ENCODE measurements around the gene PGD. TPM values are rescaled to one million over a fixed set of nuclear protein-coding genes. Genes with fewer than 3 reads are reported as not detected.

PGD gene
- total RNA-seq, 1 donor from 2014 or later: 294 TPM

GRCh38 chr1:10438677-10439163 is 39.9 kb downstream of the PGD start:
- Mint-ChIP-seq H3K27ac (no peak overlapping the region), H3K9me3 (no peaks in the 10 kb centered on the region), H3K36me3 (peaks cover 3% of the 10 kb centered on the region), H3K4me1 (ENCODE audit: unreplicated experiment) (peaks cover 30% of the 10 kb centered on the region), H3K27me3 (no peaks in the 10 kb centered on the region), H3K4me3 (no peak overlapping the region)
- TF ChIP-seq CTCF (conservative IDR thresholded peaks at IDR 0.05): no peak
- DNase-seq (ENCODE audit: extremely low spot score, unreplicated experiment): no peak

GRCh38 chr1:10440305-10440704 is 41.4 kb downstream of the PGD start:
- no peak overlapping the region for H3K4me3 Mint-ChIP-seq
- no peak overlapping the region for H3K27ac Mint-ChIP-seq
- peaks cover 17% of the 10 kb centered on the region for H3K4me1 Mint-ChIP-seq (ENCODE audit: unreplicated experiment)
- no peak for TF ChIP-seq CTCF (conservative IDR thresholded peaks at IDR 0.05)
- no peaks in the 10 kb centered on the region for H3K9me3 Mint-ChIP-seq
- H3K27me3 Mint-ChIP-seq: no peaks in the 10 kb centered on the region
- no peak for DNase-seq (ENCODE audit: extremely low spot score, unreplicated experiment)
- peaks cover 3% of the 10 kb centered on the region for H3K36me3 Mint-ChIP-seq

GRCh38 chr1:10440794-10441193 is 41.9 kb downstream of the PGD start:
- H3K27ac Mint-ChIP-seq: peak overlapping the region; percentile 58
- DNase-seq (ENCODE audit: extremely low spot score, unreplicated experiment): no peak
- peaks cover 17% of the 10 kb centered on the region for H3K4me1 Mint-ChIP-seq (ENCODE audit: unreplicated experiment)
- peaks cover 3% of the 10 kb centered on the region for H3K36me3 Mint-ChIP-seq
- no peaks in the 10 kb centered on the region for H3K27me3 Mint-ChIP-seq
- no peak overlapping the region for H3K4me3 Mint-ChIP-seq
- no peak for TF ChIP-seq CTCF (conservative IDR thresholded peaks at IDR 0.05)
- no peaks in the 10 kb centered on the region for H3K9me3 Mint-ChIP-seq

GRCh38 chr1:10444248-10444647 is 45.4 kb downstream of the PGD start:
- DNase-seq (ENCODE audit: extremely low spot score, unreplicated experiment): no peak
- Mint-ChIP-seq H3K27ac (no peak overlapping the region), H3K36me3 (peaks cover 3% of the 10 kb centered on the region), H3K4me3 (no peak overlapping the region), H3K4me1 (ENCODE audit: unreplicated experiment) (peaks cover 8% of the 10 kb centered on the region), H3K27me3 (no peaks in the 10 kb centered on the region), H3K9me3 (no peaks in the 10 kb centered on the region)
- no peak for TF ChIP-seq CTCF (conservative IDR thresholded peaks at IDR 0.05)

DNA sequence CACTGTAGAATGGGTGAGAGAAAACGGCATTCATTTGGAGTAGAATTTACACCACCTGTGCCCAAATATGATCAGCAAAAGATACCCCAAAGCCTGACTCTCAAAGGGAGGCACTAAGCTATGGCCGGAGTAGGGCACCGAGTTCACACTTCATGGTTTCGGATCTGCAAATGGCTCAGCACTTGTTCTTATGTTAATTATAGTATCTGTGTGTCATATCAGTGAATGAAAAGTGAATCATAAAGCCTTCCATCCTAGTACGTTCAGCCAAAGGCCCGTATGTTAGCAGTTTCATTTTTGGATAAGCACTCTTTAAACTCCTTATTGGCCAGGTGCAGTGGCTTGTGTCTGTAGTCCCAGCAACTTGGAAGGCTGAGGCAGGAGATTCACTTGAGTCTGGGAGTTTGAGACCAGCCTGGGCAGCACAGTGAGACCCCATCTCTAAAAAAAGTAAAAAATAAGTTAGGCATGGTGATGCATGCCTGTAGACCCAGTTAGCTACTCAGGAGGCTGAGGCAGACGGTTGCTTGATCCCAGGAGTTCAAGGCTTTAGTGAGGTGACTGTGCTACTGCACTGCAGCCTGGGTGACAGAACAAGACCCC is 46.0 kb downstream of the PGD start:
- no peak for DNase-seq (ENCODE audit: extremely low spot score, unreplicated experiment)
- TF ChIP-seq CTCF (conservative IDR thresholded peaks at IDR 0.05): no peak
- Mint-ChIP-seq H3K4me1 (ENCODE audit: unreplicated experiment) (peaks cover 13% of the 10 kb centered on the region), H3K4me3 (no peak overlapping the region), H3K9me3 (no peaks in the 10 kb centered on the region), H3K36me3 (peaks cover 3% of the 10 kb centered on the region), H3K27ac (no peak overlapping the region), H3K27me3 (no peaks in the 10 kb centered on the region)
